Peyer's patch (tissue), 4 donors: ENCODE measurements around the gene NUDCD2. TPM values are rescaled to one million over a fixed set of nuclear protein-coding genes. Genes with fewer than 3 reads are reported as not detected.

Source experiments
- DNase-seq, 3 donors: peaks; one replicate each; pipeline ENCODE4 v3.0.0-alpha.2; 2017 to 2019
- H3K27ac ChIP-seq, 4 donors: fragments of 200-600 bp; sonication (generic); one replicate each; pipeline ENCODE4 v1.5.1; 2016 to 2019
- H3K27me3 ChIP-seq, 2 donors: fragments of 200-600 bp; sonication (generic); one replicate each; pipeline ENCODE4 v1.5.1; 2019
- H3K36me3 ChIP-seq, 3 donors: fragments of 200-600 bp; sonication (generic); one replicate each; pipeline ENCODE4 v1.5.1; 2016 to 2019
- H3K4me1 ChIP-seq, 4 donors: fragments of 200-600 bp; sonication (generic); one replicate each; pipeline ENCODE4 v1.5.1; 2016 to 2019
- H3K4me3 ChIP-seq, 4 donors: fragments of 200-600 bp; sonication (generic); 1 replicate in 3 of 4; 2 replicates in 1 of 4; pipeline ENCODE4 v1.5.1; 2016 to 2019; ENCODE audit warnings: mild to moderate bottlenecking in 1 of 4
- H3K9me3 ChIP-seq, 4 donors: fragments of 200-600 bp; sonication (generic); one replicate each; pipeline ENCODE4 v1.5.1; 2016 to 2019; ENCODE audit warnings: mild to moderate bottlenecking in 1 of 4
- POLR2A ChIP-seq, 2 donors: fragments of 450-650 bp; IDR thresholded peaks; one replicate each; pipeline ENCODE4 v1.5.1; 2017; ENCODE audit warnings: antibody characterized with exemption in 2 of 2, mild to moderate bottlenecking in 2 of 2, moderate library complexity in 2 of 2
- total RNA-seq, 4 donors: library from RNA; depleted of rRNA; stranded (reverse); fragments of >200 nt; gene quantifications; one replicate each; pipeline ENCODE4 v1.1.0, GENCODE V29; 2016
- TF ChIP-seq, protein P1 (sequence below), 6 experiments: fragments of 450-650 bp in 4 of 6; fragments of 200-600 bp in 2 of 6; sonication (generic) in 1 of 6; IDR thresholded peaks; one replicate each; pipeline ENCODE4 v1.5.1; 2017 to 2019; ENCODE audit warnings: antibody characterized with exemption in 6 of 6, mild to moderate bottlenecking in 3 of 6, moderate library complexity in 1 of 6

Gene NUDCD2
- total RNA-seq, 4 donors from 2014 or later, result 2.5 to 4.7 (median 3.4) TPM

DNA sequence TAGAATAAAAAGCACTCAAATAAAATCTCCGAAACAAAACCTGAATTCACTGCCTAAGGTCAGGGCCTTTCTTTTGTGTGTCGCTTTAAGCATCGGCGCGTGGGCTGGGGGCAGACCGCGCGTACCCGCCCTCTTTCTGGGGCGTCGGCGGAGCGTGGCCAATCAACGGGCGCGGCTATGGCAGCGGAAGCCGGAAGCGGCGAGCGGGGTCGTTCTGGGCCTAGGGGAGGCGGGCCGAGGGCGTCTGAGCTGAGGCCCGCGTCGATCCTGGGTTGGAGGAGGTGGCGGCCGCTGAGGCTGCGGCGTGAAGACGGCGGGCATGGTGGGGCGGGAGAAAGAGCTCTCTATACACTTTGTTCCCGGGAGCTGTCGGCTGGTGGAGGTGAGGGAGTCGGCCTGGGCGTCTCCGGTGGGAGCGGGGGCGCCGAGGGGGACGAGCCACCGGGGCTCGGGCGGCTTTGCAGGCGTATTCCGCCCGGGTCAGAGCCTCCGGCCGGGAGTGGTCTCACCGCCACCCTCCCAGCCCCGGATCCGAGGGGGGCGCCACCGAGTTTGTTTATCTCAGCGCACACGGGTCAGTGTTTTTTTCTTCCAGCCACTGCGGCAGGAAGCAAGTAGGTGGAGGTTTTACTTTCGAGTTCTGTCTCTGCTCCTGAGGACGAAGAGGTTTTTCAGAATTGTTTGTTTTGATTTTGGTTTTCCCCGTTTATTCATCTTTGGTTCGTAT is 45.6 kb upstream of the NUDCD2 start, which contains the start of gene MAT2B:
Gene MAT2B, plus strand, starts transcription at position 252 of the 727 bp plus-strand sequence. Its CDS starts 68 bp downstream, at position 320.
- TF ChIP-seq, protein P1, sequence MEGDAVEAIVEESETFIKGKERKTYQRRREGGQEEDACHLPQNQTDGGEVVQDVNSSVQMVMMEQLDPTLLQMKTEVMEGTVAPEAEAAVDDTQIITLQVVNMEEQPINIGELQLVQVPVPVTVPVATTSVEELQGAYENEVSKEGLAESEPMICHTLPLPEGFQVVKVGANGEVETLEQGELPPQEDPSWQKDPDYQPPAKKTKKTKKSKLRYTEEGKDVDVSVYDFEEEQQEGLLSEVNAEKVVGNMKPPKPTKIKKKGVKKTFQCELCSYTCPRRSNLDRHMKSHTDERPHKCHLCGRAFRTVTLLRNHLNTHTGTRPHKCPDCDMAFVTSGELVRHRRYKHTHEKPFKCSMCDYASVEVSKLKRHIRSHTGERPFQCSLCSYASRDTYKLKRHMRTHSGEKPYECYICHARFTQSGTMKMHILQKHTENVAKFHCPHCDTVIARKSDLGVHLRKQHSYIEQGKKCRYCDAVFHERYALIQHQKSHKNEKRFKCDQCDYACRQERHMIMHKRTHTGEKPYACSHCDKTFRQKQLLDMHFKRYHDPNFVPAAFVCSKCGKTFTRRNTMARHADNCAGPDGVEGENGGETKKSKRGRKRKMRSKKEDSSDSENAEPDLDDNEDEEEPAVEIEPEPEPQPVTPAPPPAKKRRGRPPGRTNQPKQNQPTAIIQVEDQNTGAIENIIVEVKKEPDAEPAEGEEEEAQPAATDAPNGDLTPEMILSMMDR (IDR thresholded peaks at IDR 0.05), result peak in 5 of 6 experiments; percentile 27 to 52 (median 47)
- peak; percentile 95 to 97 for TF ChIP-seq POLR2A (IDR thresholded peaks at IDR 0.05)
- Histone ChIP-seq H3K27me3 (no peaks in the 10 kb centered on the region), H3K27ac (peak within 1 kb of the TSS; percentile 91 to 100 (median 98)), H3K9me3 (no peaks in the 10 kb centered on the region), H3K36me3 (no peaks in the 10 kb centered on the region), H3K4me3 (peak within 1 kb of the TSS; percentile 58 to 94 (median 78)), H3K4me1 (peaks cover 0 to 30% (median 12%) of the 10 kb centered on the region in 4 donors)
- peak; percentile 94 to 98 (median 98) for DNase-seq

DNA sequence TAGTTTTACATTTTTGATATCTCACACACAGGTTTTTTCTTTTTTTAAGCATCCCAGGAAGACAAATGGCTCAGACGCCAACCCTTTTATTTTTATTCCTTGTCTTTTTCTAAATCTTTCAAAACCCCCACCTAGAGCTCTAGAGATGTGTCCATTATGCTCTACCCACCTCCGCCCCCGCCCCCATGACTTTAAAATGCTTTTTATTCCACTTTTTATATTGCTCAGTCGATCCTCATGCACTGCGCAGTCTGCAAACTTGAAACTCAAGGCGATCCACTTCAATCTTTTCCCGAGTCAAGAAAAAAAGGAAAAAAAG is 45.1 kb upstream of the NUDCD2 start:
- DNase-seq, result peak in 1 of 3 donors; percentile 54
- H3K4me1 ChIP-seq, result peaks cover 0 to 25% (median 12%) of the 10 kb centered on the region in 4 donors

DNA sequence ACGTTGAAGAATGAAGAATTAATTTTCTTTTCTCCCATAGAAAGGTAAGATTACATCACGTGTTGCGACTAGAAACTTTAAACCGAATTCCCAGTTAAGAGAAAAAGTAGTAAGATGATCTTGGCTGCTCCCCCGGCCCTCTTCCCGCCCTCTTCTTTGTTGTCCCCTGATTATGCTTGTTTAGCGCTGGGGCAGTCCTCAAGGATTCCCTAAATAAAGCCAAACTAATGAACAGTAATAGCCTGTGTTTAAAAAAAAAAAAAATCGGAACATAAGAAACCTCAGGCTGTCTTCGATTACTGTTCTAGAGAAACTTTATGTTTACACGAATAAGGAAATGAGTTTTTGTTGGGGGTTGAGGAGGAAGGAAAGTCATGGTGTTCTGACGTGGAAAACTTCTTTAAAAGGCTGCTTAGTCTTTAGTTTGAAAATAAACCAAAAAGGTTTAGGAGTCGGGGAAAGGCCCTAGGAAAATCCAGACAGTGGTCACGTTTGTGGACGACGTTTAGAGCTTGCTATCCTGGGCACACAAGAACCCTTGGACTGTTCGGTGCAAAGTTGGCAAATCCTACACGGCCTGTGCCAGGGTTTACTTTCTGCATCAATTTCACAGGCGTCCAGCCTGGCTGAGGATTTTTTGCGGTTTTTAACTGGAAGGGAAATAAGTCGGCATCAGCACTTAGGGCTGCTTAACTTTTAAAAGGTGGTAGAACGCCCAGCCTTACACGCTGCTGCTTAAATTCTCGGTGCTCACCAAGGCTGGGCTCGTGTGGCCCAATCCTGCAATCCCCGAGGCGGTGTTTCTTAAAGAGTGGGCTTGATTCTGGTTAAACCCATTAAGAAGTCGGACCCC is 44.4 kb upstream of the NUDCD2 start:
- peak overlapping the region; percentile 58 to 94 (median 78) for H3K4me3 ChIP-seq
- TF ChIP-seq POLR2A (IDR thresholded peaks at IDR 0.05), result peak; percentile 18 to 27
- TF ChIP-seq, protein P1 (IDR thresholded peaks at IDR 0.05), result no peak
- peaks cover 0 to 20% (median 9%) of the 10 kb centered on the region in 4 donors for H3K4me1 ChIP-seq
- no peaks in the 10 kb centered on the region for H3K36me3 ChIP-seq
- DNase-seq, result peak; percentile 56 to 76 (median 64)
- H3K27me3 ChIP-seq, result no peaks in the 10 kb centered on the region
- H3K9me3 ChIP-seq, result no peaks in the 10 kb centered on the region
- H3K27ac ChIP-seq, result peak overlapping the region; percentile 91 to 100 (median 98)

More for the DNA sequence above, 45.1 kb upstream of the NUDCD2 start:
- H3K27ac ChIP-seq, result peak overlapping the region; percentile 91 to 100 (median 98)
- H3K9me3 ChIP-seq, result no peaks in the 10 kb centered on the region
- H3K36me3 ChIP-seq, result no peaks in the 10 kb centered on the region
- H3K27me3 ChIP-seq, result no peaks in the 10 kb centered on the region
- H3K4me3 ChIP-seq, result peak overlapping the region; percentile 58 to 94 (median 78)
- no peak for TF ChIP-seq POLR2A (IDR thresholded peaks at IDR 0.05)
- TF ChIP-seq, protein P1 (IDR thresholded peaks at IDR 0.05), result no peak

DNA sequence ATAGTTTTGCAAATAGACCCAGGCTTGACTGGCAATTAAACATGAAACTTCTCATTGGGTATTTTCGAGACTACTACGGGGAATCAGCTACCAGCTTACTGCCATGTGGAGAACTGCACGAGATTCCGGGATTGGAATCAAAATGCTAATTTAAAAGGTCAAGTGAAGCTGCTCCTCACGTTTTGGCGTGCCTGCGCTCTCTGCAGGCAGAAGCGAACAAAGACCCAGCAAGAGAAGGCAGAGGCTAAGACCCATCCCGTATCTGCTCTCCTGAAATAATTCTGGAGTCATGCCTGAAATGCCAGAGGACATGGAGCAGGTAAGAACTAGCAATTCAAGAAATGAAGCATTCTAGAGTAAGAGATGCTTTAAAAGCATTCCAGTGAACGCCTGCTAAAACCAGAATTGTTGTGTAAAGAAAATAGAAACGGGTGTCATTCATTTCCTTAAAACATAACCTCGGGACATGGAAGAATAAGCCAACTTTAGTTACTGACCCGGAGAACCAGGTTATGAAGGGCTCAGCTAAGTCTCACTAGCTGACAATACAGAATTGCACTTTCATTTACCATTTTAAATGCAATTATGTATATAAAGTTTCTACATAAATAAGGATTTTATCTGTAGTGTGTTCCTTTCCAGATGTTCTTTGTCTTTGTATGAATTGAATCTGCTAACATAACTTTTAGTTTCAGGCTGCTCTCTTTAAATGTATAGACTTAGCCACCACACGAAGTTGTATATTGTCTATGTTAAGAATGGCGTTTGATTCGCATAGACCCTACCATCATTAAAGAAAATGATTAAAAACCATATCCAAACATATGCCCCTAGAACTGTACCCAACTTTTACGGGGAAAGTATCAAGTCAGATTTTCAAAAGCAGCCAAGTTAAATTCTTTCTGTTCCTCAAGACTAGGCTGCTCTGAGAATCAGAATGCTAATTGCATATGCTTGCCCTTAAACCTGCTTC is 43.5 kb upstream of the NUDCD2 start:
- peak overlapping the region; percentile 32 to 94 (median 64) for H3K4me3 ChIP-seq
- peak in 1 of 2 donors; percentile 47 for TF ChIP-seq POLR2A (IDR thresholded peaks at IDR 0.05)
- TF ChIP-seq, protein P1 (IDR thresholded peaks at IDR 0.05), result peak in 4 of 6 experiments; percentile 33 to 42 (median 34)

More for the DNA sequence above, 43.5 kb upstream of the NUDCD2 start:
- peak overlapping the region; percentile 91 to 100 (median 98) for H3K27ac ChIP-seq
- H3K4me1 ChIP-seq, result peaks cover 0 to 14% (median 6%) of the 10 kb centered on the region in 4 donors
- no peaks in the 10 kb centered on the region for H3K36me3 ChIP-seq
- no peaks in the 10 kb centered on the region for H3K27me3 ChIP-seq
- no peaks in the 10 kb centered on the region for H3K9me3 ChIP-seq
- peak; percentile 57 to 80 (median 63) for DNase-seq
